Gastrocnemius medialis (tissue), 4 donors: ENCODE measurements around the gene KIAA0408. TPM values are rescaled to one million over a fixed set of nuclear protein-coding genes. Genes with fewer than 3 reads are reported as not detected.

Experiments used
- ATAC-seq, 2 donors: fragments of 150-250 bp; one replicate each; pipeline ENCODE4 v1.9.1; 2016
- DNase-seq, 2 donors: peaks; one replicate each; pipeline ENCODE4 v3.0.0-alpha.2; 2019
- H3K27ac ChIP-seq, 4 donors: fragments of 200-600 bp; sonication (generic); 1 replicate in 1 of 4; 2 replicates in 3 of 4; pipeline ENCODE4 v1.5.1; 2016 to 2018; ENCODE audit warnings: mild to moderate bottlenecking in 2 of 4, moderate library complexity in 1 of 4
- H3K27me3 ChIP-seq, 3 donors: fragments of 200-600 bp; sonication (generic) in 2 of 3; 1 replicate in 1 of 3; 2 replicates in 2 of 3; pipeline versions ENCODE4 v1.5.1 to v1.6.0; 2016 to 2019; ENCODE audit warnings: mild to moderate bottlenecking in 1 of 3, moderate library complexity in 1 of 3
- H3K36me3 ChIP-seq, 2 donors: fragments of 200-600 bp; sonication (generic) in 1 of 2; one replicate each; pipeline ENCODE4 v1.5.1; 2017 to 2018
- H3K4me1 ChIP-seq, 2 donors: fragments of 200-600 bp; sonication (generic) in 1 of 2; one replicate each; pipeline ENCODE4 v1.5.1; 2016 to 2017; ENCODE audit warnings: mild to moderate bottlenecking in 2 of 2
- H3K4me3 ChIP-seq, 4 donors: fragments of 200-600 bp; sonication (generic) in 3 of 4; 1 replicate in 1 of 4; 2 replicates in 3 of 4; pipeline ENCODE4 v1.5.1; 2016 to 2019; ENCODE audit warnings: mild to moderate bottlenecking in 2 of 4
- H3K9me3 ChIP-seq, 3 donors: fragments of 200-600 bp; sonication (generic) in 2 of 3; 1 replicate in 1 of 3; 2 replicates in 2 of 3; pipeline ENCODE4 v1.5.1; 2016 to 2019
- POLR2A ChIP-seq, 2 donors: fragments of 450-650 bp; IDR thresholded peaks; one replicate each; pipeline ENCODE4 v1.6.1; 2017; ENCODE audit warnings: antibody characterized with exemption in 2 of 2, mild to moderate bottlenecking in 2 of 2, moderate library complexity in 2 of 2
- in situ Hi-C, 4 donors: fragments of 200-750 bp; cut with MboI; loops; one replicate each; pipeline versions ENCODE4 v1.15.0 to v1.8.0; 2017; ENCODE audit warnings: low sequenced_read_pairs in 4 of 4
- intact Hi-C: fragments of 100-400 bp; cut with DNase I; formaldehyde crosslinking; loops from one replicate; pipeline ENCODE4 v1.15.1; 2023; ENCODE audit warnings: low total_unique reads
- total RNA-seq, 4 donors: library from RNA; depleted of rRNA; stranded (reverse); fragments of >200 nt; gene quantifications; one replicate each; pipeline versions ENCODE4 v1.1.0 to v1.2.3, GENCODE V29; 2016
- TF ChIP-seq, protein P1 (sequence below), 5 experiments: fragments of 450-650 bp in 3 of 5; fragments of 200-600 bp in 2 of 5; sonication (generic) in 2 of 5; IDR thresholded peaks in 4 of 5; conservative IDR thresholded peaks in 1 of 5; 1 replicate in 4 of 5; 2 replicates in 1 of 5; pipeline ENCODE4 v1.5.1; 2016 to 2019; ENCODE audit warnings: antibody characterized with exemption in 5 of 5, mild to moderate bottlenecking in 3 of 5, moderate library complexity in 3 of 5

KIAA0408 gene
- total RNA-seq, 4 donors from 2014 or later, result 34.0 to 57.4 (median 44.8) TPM

DNA sequence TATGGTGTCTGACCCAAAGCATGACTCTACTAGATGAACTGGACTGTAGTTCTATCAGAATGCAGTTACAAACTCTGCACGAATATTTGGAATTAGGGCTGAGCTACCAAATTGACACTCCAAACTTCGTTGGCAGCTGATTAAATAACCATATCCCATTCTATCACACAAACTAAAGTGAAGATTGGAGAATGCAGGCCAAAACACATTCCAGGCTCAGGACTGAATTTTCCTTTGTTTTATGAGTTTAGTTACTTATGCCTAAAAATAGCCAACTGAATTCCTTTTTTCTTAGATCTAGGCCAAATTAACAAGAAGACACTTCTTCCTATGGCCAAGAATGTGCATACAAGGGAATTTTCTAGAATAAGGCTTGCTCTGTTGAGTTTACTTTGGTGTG lies 9.7 kb upstream of the KIAA0408 start:
- in situ Hi-C loops (loop anchor here in 2 of 4 donors (10.0 to 25.0 kb wide), 3 partner anchors 76 to 282 kb away; partner anchors contain the start of gene ECHDC1 (in 1 of the 2)), intact Hi-C loops (no loop called here)
- Histone ChIP-seq H3K27ac (no peak overlapping the region), H3K36me3 (no peaks in the 10 kb centered on the region), H3K9me3 (no peaks in the 10 kb centered on the region), H3K4me3 (no peak overlapping the region), H3K27me3 (no peaks in the 10 kb centered on the region), H3K4me1 (peaks cover 6 to 9% of the 10 kb centered on the region in 2 donors)
- TF ChIP-seq POLR2A (IDR thresholded peaks at IDR 0.05), result no peak
- TF ChIP-seq, protein P1, sequence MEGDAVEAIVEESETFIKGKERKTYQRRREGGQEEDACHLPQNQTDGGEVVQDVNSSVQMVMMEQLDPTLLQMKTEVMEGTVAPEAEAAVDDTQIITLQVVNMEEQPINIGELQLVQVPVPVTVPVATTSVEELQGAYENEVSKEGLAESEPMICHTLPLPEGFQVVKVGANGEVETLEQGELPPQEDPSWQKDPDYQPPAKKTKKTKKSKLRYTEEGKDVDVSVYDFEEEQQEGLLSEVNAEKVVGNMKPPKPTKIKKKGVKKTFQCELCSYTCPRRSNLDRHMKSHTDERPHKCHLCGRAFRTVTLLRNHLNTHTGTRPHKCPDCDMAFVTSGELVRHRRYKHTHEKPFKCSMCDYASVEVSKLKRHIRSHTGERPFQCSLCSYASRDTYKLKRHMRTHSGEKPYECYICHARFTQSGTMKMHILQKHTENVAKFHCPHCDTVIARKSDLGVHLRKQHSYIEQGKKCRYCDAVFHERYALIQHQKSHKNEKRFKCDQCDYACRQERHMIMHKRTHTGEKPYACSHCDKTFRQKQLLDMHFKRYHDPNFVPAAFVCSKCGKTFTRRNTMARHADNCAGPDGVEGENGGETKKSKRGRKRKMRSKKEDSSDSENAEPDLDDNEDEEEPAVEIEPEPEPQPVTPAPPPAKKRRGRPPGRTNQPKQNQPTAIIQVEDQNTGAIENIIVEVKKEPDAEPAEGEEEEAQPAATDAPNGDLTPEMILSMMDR (IDR thresholded peaks at IDR 0.05 in 4 of 5, conservative IDR thresholded peaks at IDR 0.05 in 1 of 5), result no peak
- DNase-seq, result no peak
- ATAC-seq, result no peak

DNA sequence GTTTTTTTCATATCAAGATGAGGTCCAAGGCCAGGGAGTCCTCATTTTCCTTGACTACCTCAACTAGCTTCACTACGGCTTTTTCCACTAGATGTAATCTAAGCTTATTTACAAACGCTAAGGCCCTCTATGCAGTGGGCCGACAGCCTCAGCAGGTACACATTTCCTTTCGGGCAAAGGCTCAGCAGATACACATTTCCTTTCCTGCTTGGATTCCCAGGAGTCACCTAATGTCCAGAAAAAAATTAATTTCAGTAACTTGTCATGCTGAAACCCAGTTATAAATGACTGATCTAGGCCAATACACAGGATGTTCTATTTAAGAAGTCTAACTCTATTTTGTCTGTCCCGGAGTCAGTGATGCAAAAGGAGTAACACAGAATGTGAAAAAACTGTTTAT lies 7.2 kb upstream of the KIAA0408 start:
- TF ChIP-seq, protein P1 (IDR thresholded peaks at IDR 0.05 in 4 of 5, conservative IDR thresholded peaks at IDR 0.05 in 1 of 5), result no peak
- TF ChIP-seq POLR2A (IDR thresholded peaks at IDR 0.05), result no peak
- DNase-seq (no peak), ATAC-seq (no peak)
- Histone ChIP-seq H3K27me3 (no peaks in the 10 kb centered on the region), H3K9me3 (no peaks in the 10 kb centered on the region), H3K36me3 (no peaks in the 10 kb centered on the region), H3K27ac (no peak overlapping the region), H3K4me1 (peaks cover 28 to 30% of the 10 kb centered on the region in 2 donors), H3K4me3 (no peak overlapping the region)
- in situ Hi-C loops (loop anchor here in 2 of 4 donors (10.0 to 25.0 kb wide), 3 partner anchors 78 to 279 kb away; partner anchors contain the start of gene ECHDC1 (in 1 of the 2)), intact Hi-C loops (no loop called here)

DNA sequence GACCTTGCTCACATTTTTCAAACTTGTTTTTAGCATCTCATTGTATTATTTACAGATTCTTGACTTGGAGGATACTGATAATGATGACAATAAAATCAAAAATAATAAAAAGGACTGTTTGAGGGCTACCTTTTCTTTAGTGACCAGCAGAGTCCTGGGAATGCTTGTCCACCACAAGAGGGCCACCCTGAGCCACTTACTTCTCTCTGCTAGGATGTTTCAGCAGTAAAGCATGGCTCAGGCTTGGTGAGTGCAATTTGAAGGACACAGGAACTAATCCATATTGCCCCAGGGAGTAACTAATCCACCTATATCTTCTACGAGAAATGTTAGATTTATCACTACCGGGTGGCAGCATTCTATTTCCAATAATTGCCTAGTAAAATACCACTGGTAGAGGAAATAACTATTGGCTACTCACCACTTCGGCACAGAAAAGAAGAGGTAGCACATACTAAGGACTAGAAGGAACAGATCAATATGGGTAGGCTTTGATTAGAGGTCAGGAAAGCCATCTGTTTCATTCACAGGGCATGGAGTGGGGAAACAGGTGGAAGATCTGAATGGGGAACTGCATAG lies 5.8 kb upstream of the KIAA0408 start:
- DNase-seq (peak; percentile 49 to 63), ATAC-seq (peak; percentile 67 to 77)
- Histone ChIP-seq H3K4me1 (peaks cover 30 to 44% of the 10 kb centered on the region in 2 donors), H3K36me3 (no peaks in the 10 kb centered on the region), H3K4me3 (no peak overlapping the region), H3K27me3 (no peaks in the 10 kb centered on the region), H3K27ac (peak overlapping the region; percentile 73 to 94 (median 90)), H3K9me3 (no peaks in the 10 kb centered on the region)
- in situ Hi-C loops, result loop anchor here in 2 of 4 donors (5.0 to 25.0 kb wide), 4 partner anchors 72 to 278 kb away; partner anchors contain the start of gene ECHDC1 (in 1 of the 2)
- intact Hi-C loops, result loop anchor here (1.0 to 5.0 kb wide), 3 partner anchors 74 to 178 kb away; no protein-coding TSS in a partner anchor
- no peak for TF ChIP-seq POLR2A (IDR thresholded peaks at IDR 0.05)
- TF ChIP-seq, protein P1 (IDR thresholded peaks at IDR 0.05 in 4 of 5, conservative IDR thresholded peaks at IDR 0.05 in 1 of 5), result peak; percentile 56 to 82 (median 64)

DNA sequence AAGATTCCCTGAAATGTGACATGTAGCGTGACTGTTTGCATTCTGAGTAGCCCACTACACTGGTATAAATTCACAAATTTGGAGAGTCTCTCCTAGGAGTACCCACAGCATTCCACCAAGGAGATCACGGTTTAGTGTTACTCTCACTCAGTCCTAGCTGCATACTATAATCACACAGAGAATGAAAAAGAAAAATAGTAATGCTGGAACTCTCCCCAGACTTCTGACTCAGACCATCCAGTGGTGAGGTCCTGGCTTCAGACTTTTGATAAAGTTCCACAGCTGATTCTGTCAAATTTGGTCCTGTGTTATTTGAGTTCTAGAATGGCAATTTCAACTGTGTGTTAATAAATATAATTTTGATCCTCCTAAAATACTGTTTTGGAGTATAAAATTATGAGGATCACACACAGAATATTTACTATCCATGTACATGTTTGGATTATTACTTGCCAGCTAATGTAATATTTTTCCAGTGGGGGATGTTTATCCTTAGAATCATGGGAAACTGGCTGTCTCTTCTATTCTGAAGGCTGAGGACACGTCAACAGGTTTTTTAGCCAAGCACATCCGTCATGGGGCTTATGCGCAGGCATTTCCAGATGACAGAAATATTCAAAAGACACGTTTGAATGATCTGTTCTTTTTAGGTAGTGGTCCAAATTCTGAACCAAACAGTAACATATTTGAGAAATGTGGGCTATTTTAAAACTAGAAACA lies 5.1 kb upstream of the KIAA0408 start:
- peaks cover 36 to 50% of the 10 kb centered on the region in 2 donors for H3K4me1 ChIP-seq
- ATAC-seq (peak; percentile 53 to 71), DNase-seq (peak in 1 of 2 donors; percentile 19)
- H3K4me3 ChIP-seq, result no peak overlapping the region
- H3K36me3 ChIP-seq, result no peaks in the 10 kb centered on the region
- no peaks in the 10 kb centered on the region for H3K9me3 ChIP-seq
- intact Hi-C loops (loop anchor here (2.0 to 5.0 kb wide), 2 partner anchors 162 to 178 kb away; no protein-coding TSS in a partner anchor), in situ Hi-C loops (loop anchor here in 2 of 4 donors (5.0 to 25.0 kb wide), 4 partner anchors 73 to 277 kb away; partner anchors contain the start of gene ECHDC1 (in 1 of the 2))
- peak overlapping the region; percentile 73 to 94 (median 90) for H3K27ac ChIP-seq
- no peaks in the 10 kb centered on the region for H3K27me3 ChIP-seq
- TF ChIP-seq, protein P1 (IDR thresholded peaks at IDR 0.05 in 4 of 5, conservative IDR thresholded peaks at IDR 0.05 in 1 of 5), result no peak
- no peak for TF ChIP-seq POLR2A (IDR thresholded peaks at IDR 0.05)
